ENCODE measurements around the gene PTPN5.
"Not testable (repeated sequence)": the region's sequence is repeated elsewhere in the genome, so short reads cannot be mapped to it uniquely, and the experiment has no call there.

The PTPN5 gene

DNA sequence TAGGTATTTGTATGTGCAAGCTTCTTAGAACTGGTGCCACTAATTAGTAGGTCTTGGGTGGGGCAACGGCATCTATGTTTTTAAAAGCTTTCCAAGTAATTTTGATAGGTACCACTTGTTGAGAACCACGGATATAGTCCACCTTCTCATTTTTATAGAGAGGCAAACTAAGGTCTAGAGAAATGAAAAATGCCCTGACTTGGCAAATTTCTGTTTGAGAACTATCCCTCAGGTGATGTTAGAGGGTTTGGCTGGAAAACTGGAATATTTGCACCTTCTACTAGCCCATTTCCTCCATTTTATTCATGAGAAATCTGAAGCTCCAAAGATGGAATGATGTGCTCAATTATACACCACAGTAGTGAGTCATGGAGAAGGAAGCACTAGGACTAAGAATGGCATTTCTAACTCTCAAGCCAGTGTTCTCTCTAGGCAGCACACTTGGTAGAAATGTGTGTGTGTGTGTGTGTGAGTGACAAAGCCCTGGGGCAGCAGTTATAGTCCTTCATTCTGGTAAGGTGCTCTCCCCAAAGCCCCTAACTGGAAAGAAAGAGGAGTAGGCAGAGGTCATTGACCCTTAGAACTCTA, 94.9 kb downstream of the PTPN5 start:
- FAIRE-seq (no peak), DNase-seq (ENCODE audit: insufficient read length) (no peak)
- no peak for TF ChIP-seq POLR2A (IDR thresholded peaks at IDR 0.05; ENCODE audit: low read depth, low read length)

DNA sequence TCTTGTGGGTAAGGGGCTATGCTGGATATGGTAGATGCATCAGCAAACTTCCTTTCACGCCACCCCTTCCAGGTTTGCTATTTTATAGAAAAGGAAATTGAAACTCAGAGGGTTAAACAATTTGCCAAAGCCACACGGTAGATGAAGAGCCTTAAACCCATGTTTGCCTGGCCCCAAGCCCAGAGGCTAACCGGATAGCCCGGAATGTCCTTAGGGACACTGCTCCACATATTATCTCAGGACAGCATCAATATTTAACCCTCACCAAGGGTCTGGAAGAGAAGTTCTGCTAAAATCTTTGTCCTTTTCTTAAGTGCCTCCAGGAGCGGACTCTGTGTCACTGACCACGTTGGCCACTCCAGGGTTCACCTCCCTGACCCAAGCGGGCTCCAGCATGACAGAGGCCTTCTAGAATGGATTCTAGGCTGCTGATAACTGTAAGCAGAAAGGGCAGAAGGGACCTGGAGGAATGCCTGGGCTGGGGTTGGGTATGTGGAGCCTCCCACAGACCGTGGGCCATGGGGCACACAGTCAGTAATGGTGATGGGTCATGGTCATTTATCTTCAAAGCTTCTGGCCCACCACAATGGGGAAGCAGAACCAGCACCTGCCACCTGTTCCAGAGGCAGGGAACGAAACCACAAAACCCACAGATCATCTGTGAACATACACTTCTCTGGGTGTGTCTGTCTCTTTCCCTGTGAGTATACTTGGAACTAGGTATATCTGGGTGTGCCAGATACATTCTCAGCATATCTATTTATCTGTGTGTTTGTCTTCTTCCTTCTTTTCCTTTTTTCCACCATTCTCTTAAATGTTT, 98.4 kb downstream of the PTPN5 start:
- DNase-seq (ENCODE audit: insufficient read length) (no peak), FAIRE-seq (no peak)
- TF ChIP-seq POLR2AphosphoS5 (IDR thresholded peaks at IDR 0.05; ENCODE audit: low read depth, low read length) (no peak), POLR2A (IDR thresholded peaks at IDR 0.05; ENCODE audit: low read depth, low read length) (no peak), TAF1 (IDR thresholded peaks at IDR 0.05; ENCODE audit: borderline replicate concordance, low read depth, low read length) (no peak)

- not testable (repeated sequence) for FAIRE-seq; DNase-seq (ENCODE audit: insufficient read length)
Measured at GRCh38 chr11:18691467-18692140, 100.0 kb downstream of the PTPN5 start.

DNA sequence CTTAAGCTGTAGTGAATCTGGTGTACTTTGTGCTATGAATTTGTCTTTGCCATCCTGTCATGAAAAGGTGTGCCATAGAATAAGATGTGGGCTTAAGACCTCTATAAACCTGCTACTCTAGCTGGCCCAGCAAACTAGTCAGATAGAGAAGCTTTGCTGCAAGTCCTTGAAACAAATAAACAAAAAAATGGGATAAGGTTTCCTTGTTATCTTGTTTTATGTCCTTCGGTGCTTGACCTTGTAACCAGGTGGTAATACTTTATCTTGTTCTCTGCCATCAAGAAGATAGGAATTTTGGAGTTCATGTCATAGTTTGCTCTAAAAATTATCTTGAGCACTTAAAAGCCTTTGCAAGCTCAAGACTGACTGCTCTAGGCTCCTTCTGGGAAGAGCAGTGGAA, 107.3 kb downstream of the PTPN5 start:
- DNase-seq (ENCODE audit: insufficient read length): no peak
- no peak for TF ChIP-seq POLR2AphosphoS5 (IDR thresholded peaks at IDR 0.05; ENCODE audit: low read depth, low read length)
- no peak for TF ChIP-seq TAF1 (IDR thresholded peaks at IDR 0.05; ENCODE audit: borderline replicate concordance, low read depth, low read length)
- TF ChIP-seq POLR2A (IDR thresholded peaks at IDR 0.05; ENCODE audit: low read depth, low read length): no peak
- FAIRE-seq: no peak

DNA sequence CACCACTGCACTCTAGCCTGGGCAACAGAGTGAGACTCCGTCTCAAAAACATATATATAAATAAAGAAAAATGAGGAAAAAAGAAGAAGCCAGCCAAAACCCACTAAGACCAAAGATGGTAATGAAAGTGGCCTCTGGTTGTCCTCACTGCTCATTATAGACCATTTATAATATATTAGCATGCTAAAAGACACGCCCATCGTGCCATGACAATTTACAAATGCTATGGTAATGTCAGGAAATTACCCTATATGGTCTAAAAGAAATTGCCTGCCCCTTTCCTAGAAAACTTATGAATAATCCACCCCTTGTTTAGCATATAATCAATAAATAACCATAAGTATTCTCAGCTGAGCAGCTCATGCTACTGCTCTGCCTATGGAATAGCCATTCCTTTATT, 109.1 kb downstream of the PTPN5 start:
- TF ChIP-seq POLR2AphosphoS5 (IDR thresholded peaks at IDR 0.05; ENCODE audit: low read depth, low read length) (no peak), POLR2A (IDR thresholded peaks at IDR 0.05; ENCODE audit: low read depth, low read length) (no peak), TAF1 (IDR thresholded peaks at IDR 0.05; ENCODE audit: borderline replicate concordance, low read depth, low read length) (no peak)
- FAIRE-seq: no peak
- DNase-seq (ENCODE audit: insufficient read length): no peak

- not testable (repeated sequence) for FAIRE-seq; DNase-seq (ENCODE audit: insufficient read length)
Measured at GRCh38 chr11:18681949-18682348, 109.6 kb downstream of the PTPN5 start.

Measured in GM12892 (cell line).